PC-3 (cell line): ENCODE results near the gene NR4A3. TPM values are rescaled to one million over a fixed set of nuclear protein-coding genes. Genes with fewer than 3 reads are reported as not detected.

Source experiments
- ATAC-seq: fragments of 200-7000 bp; cut with Tn5 transposase; 2 replicates; pipeline ENCODE4 v1.9.1; 2020; ENCODE audit warnings: mild to moderate bottlenecking, moderate library complexity
- BruUV-seq: library from RNA; stranded (reverse); fragments of 400-500 nt; replicated peaks from 2 replicates; lab custom pipeline; 2021; lab: Mats Ljungman, UMichigan
- CTCF ChIA-PET: fragments of 300-600 bp; sonication (Branson Sonifier 250); formaldehyde crosslinking; loops from one replicate; lab custom pipeline; 2022; ENCODE audit warnings: antibody characterized with exemption; lab: Charles Lee
- POLR2A ChIA-PET: fragments of 300-600 bp; sonication (Branson Sonifier 250); formaldehyde crosslinking; loops from one replicate; lab custom pipeline; 2022; ENCODE audit warnings: antibody characterized with exemption; ENCODE audit not compliant: unreplicated experiment; lab: Charles Lee
- DNase-seq: peaks from one replicate; pipeline ENCODE4 v3.0.0-alpha.2; 2015
- H2AFZ ChIP-seq: fragments of 300-600 bp; sonication (generic); 2 replicates; pipeline ENCODE4 v1.6.0; 2016; ENCODE audit warnings: antibody characterized with exemption, low read length
- H3F3A ChIP-seq: fragments of 300-600 bp; sonication (generic); one replicate; pipeline ENCODE4 v1.6.0; 2017; ENCODE audit warnings: antibody characterized with exemption, low read length, control low read depth, mild to moderate bottlenecking; ENCODE audit not compliant: unreplicated experiment
- H3K27ac ChIP-seq: fragments of 300-600 bp; sonication (generic); 2 replicates; pipeline ENCODE4 v1.5.1; 2016; ENCODE audit warnings: mild to moderate bottlenecking, low read length
- H3K27me3 ChIP-seq: fragments of 300-600 bp; sonication (generic); 2 replicates; pipeline ENCODE4 v1.6.1; 2016; ENCODE audit warnings: low read length, mixed read lengths
- H3K36me3 ChIP-seq: fragments of 300-600 bp; sonication (generic); 2 replicates; pipeline ENCODE4 v1.6.1; 2016; ENCODE audit warnings: low read depth, mixed run types, low read length, mixed read lengths
- H3K4me1 ChIP-seq: fragments of 300-600 bp; sonication (generic); 2 replicates; pipeline ENCODE4 v1.5.1; 2016; ENCODE audit warnings: low read length; ENCODE audit not compliant: insufficient read depth
- H3K4me2 ChIP-seq: fragments of 300-600 bp; sonication (generic); 2 replicates; pipeline ENCODE4 v1.6.0; 2016; ENCODE audit warnings: low read length
- H3K4me3 ChIP-seq: fragments of 300-600 bp; sonication (generic); 2 replicates; pipeline ENCODE4 v1.5.1; 2016; ENCODE audit warnings: mild to moderate bottlenecking, low read length, mixed read lengths
- H3K79me2 ChIP-seq: fragments of 300-600 bp; sonication (generic); 2 replicates; pipeline ENCODE4 v1.6.1; 2017; ENCODE audit warnings: low read length, mixed read lengths
- H3K9ac ChIP-seq: fragments of 300-600 bp; sonication (generic); 2 replicates; pipeline ENCODE4 v1.6.0; 2016; ENCODE audit warnings: mild to moderate bottlenecking, low read length
- H3K9me2 ChIP-seq: fragments of 300-600 bp; sonication (generic); replicated peaks from 2 replicates; pipeline ENCODE4 v1.6.1; 2016; ENCODE audit warnings: mixed run types, low read length, mixed read lengths
- H3K9me3 ChIP-seq: fragments of 300-600 bp; sonication (generic); 2 replicates; pipeline ENCODE4 v1.6.1; 2016; ENCODE audit warnings: low read length, mixed read lengths
- H4K20me1 ChIP-seq: fragments of 300-600 bp; sonication (generic); 2 replicates; pipeline ENCODE4 v1.6.1; 2016; ENCODE audit warnings: low read length, mixed read lengths
- CTCF ChIP-seq: fragments of 300-600 bp; sonication (generic); conservative IDR thresholded peaks from 2 replicates; pipeline ENCODE4 v1.5.1; 2017; ENCODE audit warnings: antibody characterized with exemption, low read depth, mild to moderate bottlenecking, low read length
- EZH2 ChIP-seq: fragments of 300-600 bp; sonication (generic); IDR thresholded peaks from one replicate; pipeline ENCODE4 v1.6.1; 2017; ENCODE audit warnings: antibody characterized with exemption, mild to moderate bottlenecking, low read length; ENCODE audit not compliant: unreplicated experiment
- EZH2phosphoT487 ChIP-seq: fragments of 300-600 bp; sonication (generic); IDR thresholded peaks from 2 replicates; pipeline ENCODE4 v1.6.1; 2018; ENCODE audit warnings: mild to moderate bottlenecking, antibody characterized with exemption, low read length, borderline replicate concordance
- intact Hi-C: fragments of 100-400 bp; cut with micrococcal nuclease; formaldehyde crosslinking; loops from 2 replicates; pipeline ENCODE4 v1.9.0; 2023
- total RNA-seq: library from RNA; depleted of rRNA; stranded (reverse); fragments of >200 nt; gene quantifications from 2 replicates; pipeline ENCODE4 v1.2.3, GENCODE V29; 2014

NR4A3 gene
- total RNA-seq, 1 experiment from 2014 or later: 0.77 TPM

GRCh38 chr9:99848447-99848846, 26.8 kb downstream of the NR4A3 start:
- Histone ChIP-seq H3K79me2 (no peaks in the 10 kb centered on the region), H3K9ac (no peak overlapping the region), H2AFZ (no peak overlapping the region), H3K36me3 (no peaks in the 10 kb centered on the region), H3K4me1 (no peaks in the 10 kb centered on the region), H3K4me3 (no peak overlapping the region), H3F3A (no peaks in the 10 kb centered on the region), H3K4me2 (no peak overlapping the region), H3K27me3 (no peaks in the 10 kb centered on the region), H4K20me1 (no peaks in the 10 kb centered on the region), H3K27ac (no peak overlapping the region), H3K9me2 (no peaks in the 10 kb centered on the region), H3K9me3 (no peaks in the 10 kb centered on the region)
- DNase-seq: no peak
- no TSS peak for BruUV-seq
- intact Hi-C loops: no loop called here
- POLR2A ChIA-PET: no interaction called here
- TF ChIP-seq EZH2 (no peak), CTCF (no peak), EZH2phosphoT487 (no peak)
- CTCF ChIA-PET: no interaction called here
- ATAC-seq: no peak

- Histone ChIP-seq H3K9ac (no peak overlapping the region), H3K4me2 (no peak overlapping the region), H3K9me3 (no peaks in the 10 kb centered on the region), H3K79me2 (no peaks in the 10 kb centered on the region), H3K27me3 (no peaks in the 10 kb centered on the region), H3K27ac (no peak overlapping the region), H3K4me1 (no peaks in the 10 kb centered on the region), H3K4me3 (no peak overlapping the region), H4K20me1 (no peaks in the 10 kb centered on the region), H2AFZ (no peak overlapping the region), H3K36me3 (no peaks in the 10 kb centered on the region), H3K9me2 (no peaks in the 10 kb centered on the region), H3F3A (no peaks in the 10 kb centered on the region)
- ATAC-seq: no peak
- intact Hi-C loops: no loop called here
- no peak for DNase-seq
- no TSS peak for BruUV-seq
- ChIA-PET CTCF (no interaction called here), POLR2A (no interaction called here)
- TF ChIP-seq EZH2phosphoT487 (no peak), CTCF (no peak), EZH2 (no peak)
Measured at GRCh38 chr9:99850736-99851499, 29.2 kb downstream of the NR4A3 start.

- ChIA-PET POLR2A (no interaction called here), CTCF (no interaction called here)
- intact Hi-C loops: no loop called here
- Histone ChIP-seq H3K27me3 (no peaks in the 10 kb centered on the region), H3K9ac (no peak overlapping the region), H3K36me3 (no peaks in the 10 kb centered on the region), H4K20me1 (no peaks in the 10 kb centered on the region), H3K4me3 (no peak overlapping the region), H3F3A (no peaks in the 10 kb centered on the region), H3K4me2 (no peak overlapping the region), H3K27ac (no peak overlapping the region), H3K9me2 (no peaks in the 10 kb centered on the region), H3K79me2 (no peaks in the 10 kb centered on the region), H2AFZ (no peak overlapping the region), H3K9me3 (no peaks in the 10 kb centered on the region), H3K4me1 (no peaks in the 10 kb centered on the region)
- ATAC-seq: no peak
- BruUV-seq: no TSS peak
- no peak for DNase-seq
- TF ChIP-seq EZH2: no peak
- no peak for TF ChIP-seq CTCF
- no peak for TF ChIP-seq EZH2phosphoT487
Measured at GRCh38 chr9:99851500-99851822, 29.8 kb downstream of the NR4A3 start.
